ENCODE results near the gene COMT. TPM values are rescaled to one million over a fixed set of nuclear protein-coding genes. Genes with fewer than 3 reads are reported as not detected.

The COMT gene
- total and polyA plus RNA-seq, 2 of the 4 experiments (the other 2 are of a cell fraction) = 202 to 347 TPM

GRCh38 chr22:19973551-19974267, 32.1 kb downstream of the COMT start:
- no peak overlapping the region for H4K91ac ChIP-seq (ENCODE audit: insufficient read depth, low read depth, low read length)
- 0 out of 2 replicates have a peak, but pooled peaks cover 1% of the 10 kb centered on the region for H3K4me1 ChIP-seq (ENCODE audit: control insufficient read depth, insufficient read depth, low read length)
- no peaks in the 10 kb centered on the region for H3K79me1 ChIP-seq (ENCODE audit: low read depth in 1 of 2, low read length in 2 of 2)
- no peak overlapping the region for H4K5ac ChIP-seq (ENCODE audit: low read depth, low read length)
- BruUV-seq (replicated peaks) = no TSS peak
- H3K27me3 ChIP-seq (ENCODE audit: control insufficient read depth, insufficient read depth, low read length) = no peaks in the 10 kb centered on the region
- H2BK120ac ChIP-seq (ENCODE audit: low read depth, low read length) = no peak overlapping the region
- in situ Hi-C loops (cut with MboI; ENCODE audit: low sequenced_read_pairs) = loop anchor here (5.0 kb wide), 1 partner anchor 39 kb away; no protein-coding TSS in a partner anchor
- dilution Hi-C loops (cut with HindIII; ENCODE audit: low sequenced_read_pairs, unreplicated experiment) = no loop called here
- H3K9me3 ChIP-seq (ENCODE audit: control insufficient read depth, insufficient read depth, low read length) = no peaks in the 10 kb centered on the region
- no peak overlapping the region for H3K56ac ChIP-seq (ENCODE audit: extremely low read depth, insufficient read depth, low read length)
- 96% methylated on average over 29 of the region's 46 CpGs; no CpG with 5 or more reads in 1 of the 2 experiments for whole genome bisulfite sequencing, 2 experiments (ENCODE audit: extremely low coverage in 2 of 2, insufficient read length in 1 of 2)
- H2BK20ac ChIP-seq (ENCODE audit: low read depth, low read length) = no peak overlapping the region
- no peak for TF ChIP-seq CEBPB (IDR thresholded peaks at IDR 0.05; ENCODE audit: low read depth, low read length)
- no peak for TF ChIP-seq FOS (IDR thresholded peaks at IDR 0.05; ENCODE audit: low read depth, low read length)
- TF ChIP-seq MXI1 (IDR thresholded peaks at IDR 0.05; ENCODE audit: borderline replicate concordance, low read depth, low read length) = no peak
- TF ChIP-seq MAFK (IDR thresholded peaks at IDR 0.05; ENCODE audit: low read depth, low read length) = no peak
- TF ChIP-seq RFX5 (IDR thresholded peaks at IDR 0.05; ENCODE audit: low read depth, low read length) = no peak
- H3K4me2 ChIP-seq (ENCODE audit: low read depth, low read length) = no peak overlapping the region
- ChIA-PET POLR2A (ENCODE audit: unreplicated experiment) (no interaction called here), CTCF (no interaction called here)
- no peak overlapping the region for H2BK15ac ChIP-seq (ENCODE audit: low read depth, low read length)
- H4K20me1 ChIP-seq (ENCODE audit: insufficient read depth, low read length) = peaks cover 18% of the 10 kb centered on the region
- H4K8ac ChIP-seq (ENCODE audit: low read depth in 2 of 2, low read length in 2 of 2) = no peak overlapping the region
- H3K18ac ChIP-seq (ENCODE audit: low read depth, low read length) = no peak overlapping the region
- no peak overlapping the region for H3K4ac ChIP-seq (ENCODE audit: low read depth, low read length)
- peaks cover 28% of the 10 kb centered on the region for H3K36me3 ChIP-seq (ENCODE audit: control insufficient read depth, insufficient read depth, low read length)
- H3K27ac ChIP-seq (ENCODE audit: insufficient read depth, low read length) = no peak overlapping the region
- intact Hi-C loops (cut with micrococcal nuclease) = no loop called here
- no peak overlapping the region for H3K23ac ChIP-seq (ENCODE audit: low read depth, low read length)
- H2AK9ac ChIP-seq (replicated peaks; ENCODE audit: low read depth, low read length, poor library complexity) = peak overlapping the region; percentile 58
- H3K4me3 ChIP-seq (ENCODE audit: insufficient read depth, low read depth, low read length) = no peak overlapping the region
- no peak overlapping the region for H3K14ac ChIP-seq (replicated peaks; ENCODE audit: low read depth, low read length)
- H3K9me1 ChIP-seq (ENCODE audit: insufficient read depth, low read length) = no peaks in the 10 kb centered on the region
- H2BK5ac ChIP-seq (ENCODE audit: low read depth, low read length, poor library complexity, severe bottlenecking) = no peak overlapping the region
- no peak overlapping the region for H2AK5ac ChIP-seq (ENCODE audit: low read depth, low read length)
- DNase-seq (no peak), ATAC-seq (ENCODE audit: low read depth) (no peak)
- no peak overlapping the region for H3K9ac ChIP-seq (ENCODE audit: low read depth, low read length)
- H2AFZ ChIP-seq (replicated peaks; ENCODE audit: low read length, poor library complexity) = no peak overlapping the region
